Measurements from ENCODE around the gene GYS1.
"Not testable (repeated sequence)": the region's sequence is repeated elsewhere in the genome, so short reads cannot be mapped to it uniquely, and the experiment has no call there.

GYS1 gene

GRCh38 chr19:48993175-48994034 lies at the start of gene GYS1, which contains the start of gene RUVBL2:
GYS1 (minus strand) TSS chr19:48993309; CDS start chr19:48993112, 197 bp downstream.
RUVBL2 (plus strand) TSS chr19:48993887; CDS start chr19:48993912, 25 bp downstream.
- in situ Hi-C loops (cut with MboI; ENCODE audit: low sequenced_read_pairs), result no loop called here

- in situ Hi-C loops (cut with MboI; ENCODE audit: low sequenced_read_pairs), result not testable (repeated sequence)
Measured at GRCh38 chr19:49042666-49043065, 49.6 kb upstream of the GYS1 start.

- in situ Hi-C loops (cut with MboI; ENCODE audit: low sequenced_read_pairs), result no loop called here
Measured at GRCh38 chr19:49042177-49042576, 49.1 kb upstream of the GYS1 start.

- in situ Hi-C loops (cut with MboI; ENCODE audit: low sequenced_read_pairs), result not testable (repeated sequence)
Measured at GRCh38 chr19:49039736-49040135, 46.6 kb upstream of the GYS1 start.

- in situ Hi-C loops (cut with MboI; ENCODE audit: low sequenced_read_pairs), result not testable (repeated sequence)
Measured at GRCh38 chr19:49038557-49039276, 45.6 kb upstream of the GYS1 start.

- in situ Hi-C loops (cut with MboI; ENCODE audit: low sequenced_read_pairs), result not testable (repeated sequence)
Measured at GRCh38 chr19:49038111-49038510, 45.0 kb upstream of the GYS1 start.

- in situ Hi-C loops (cut with MboI; ENCODE audit: low sequenced_read_pairs), result not testable (repeated sequence)
Measured at GRCh38 chr19:49036815-49037214, 43.7 kb upstream of the GYS1 start, which contains the start of gene CGB1. CGB1 (minus strand) TSS chr19:49036895; CDS start chr19:49036711, 184 bp downstream.

- in situ Hi-C loops (cut with MboI; ENCODE audit: low sequenced_read_pairs), result not testable (repeated sequence)
Measured at GRCh38 chr19:49031642-49032301, 38.7 kb upstream of the GYS1 start, which contains the start of gene CGB2. CGB2 (plus strand) TSS chr19:49031890; CDS start chr19:49032096, 206 bp downstream.

- in situ Hi-C loops (cut with MboI; ENCODE audit: low sequenced_read_pairs), result not testable (repeated sequence)
Measured at GRCh38 chr19:49030323-49030722, 37.2 kb upstream of the GYS1 start.

GRCh38 chr19:49029749-49030148 lies 36.6 kb upstream of the GYS1 start:
- in situ Hi-C loops (cut with MboI; ENCODE audit: low sequenced_read_pairs), result not testable (repeated sequence)

- in situ Hi-C loops (cut with MboI; ENCODE audit: low sequenced_read_pairs), result not testable (repeated sequence)
Measured at GRCh38 chr19:49028686-49029085, 35.6 kb upstream of the GYS1 start.

GRCh38 chr19:49025599-49025998 lies 32.5 kb upstream of the GYS1 start:
- in situ Hi-C loops (cut with MboI; ENCODE audit: low sequenced_read_pairs), result not testable (repeated sequence)

GRCh38 chr19:49025088-49025487 lies 32.0 kb upstream of the GYS1 start:
- in situ Hi-C loops (cut with MboI; ENCODE audit: low sequenced_read_pairs), result not testable (repeated sequence)

GRCh38 chr19:49024233-49024632 lies 31.1 kb upstream of the GYS1 start, which contains the start of gene CGB3:
CGB3 (minus strand) TSS chr19:49024333; CDS start chr19:49023971, 362 bp downstream.
- in situ Hi-C loops (cut with MboI; ENCODE audit: low sequenced_read_pairs), result not testable (repeated sequence)

- in situ Hi-C loops (cut with MboI; ENCODE audit: low sequenced_read_pairs), result no loop called here
Measured at GRCh38 chr19:49022116-49022515, 29.0 kb upstream of the GYS1 start.

- in situ Hi-C loops (cut with MboI; ENCODE audit: low sequenced_read_pairs), result no loop called here
Measured at GRCh38 chr19:49020931-49021895, 28.1 kb upstream of the GYS1 start.

- in situ Hi-C loops (cut with MboI; ENCODE audit: low sequenced_read_pairs), result no loop called here
Measured at GRCh38 chr19:49020342-49020741, 27.2 kb upstream of the GYS1 start.

- in situ Hi-C loops (cut with MboI; ENCODE audit: low sequenced_read_pairs), result no loop called here
Measured at GRCh38 chr19:49019242-49019932, 26.3 kb upstream of the GYS1 start.
